GM23248 (cell line): ENCODE measurements around the gene REG3G. TPM values are rescaled to one million over a fixed set of nuclear protein-coding genes. Genes with fewer than 3 reads are reported as not detected.

Source experiments
- DNase-seq: peaks from one replicate; pipeline ENCODE4 v3.0.0-alpha.2; 2015
- H2AFZ ChIP-seq: fragments of 200-600 bp; sonication (generic); 2 replicates; pipeline ENCODE4 v1.6.1; 2016; ENCODE audit warnings: antibody characterized with exemption
- H3F3A ChIP-seq: fragments of 200-600 bp; sonication (generic); 2 replicates; pipeline ENCODE4 v1.6.1; 2016; ENCODE audit warnings: mild to moderate bottlenecking, antibody characterized with exemption, mixed run types; ENCODE audit not compliant: insufficient read depth
- H3K27ac ChIP-seq: fragments of 200-600 bp; sonication (generic); 2 replicates; pipeline ENCODE4 v1.5.1; 2016; ENCODE audit warnings: mild to moderate bottlenecking
- H3K27me3 ChIP-seq: fragments of 200-600 bp; sonication (generic); replicated peaks from 2 replicates; pipeline ENCODE4 v1.6.1; 2016; ENCODE audit warnings: mild to moderate bottlenecking; ENCODE audit not compliant: insufficient read depth
- H3K36me3 ChIP-seq: fragments of 200-600 bp; sonication (generic); 2 replicates; pipeline ENCODE4 v1.6.1; 2016; ENCODE audit warnings: low read depth, mild to moderate bottlenecking
- H3K4me1 ChIP-seq: fragments of 200-600 bp; sonication (generic); 2 replicates; pipeline ENCODE4 v1.6.1; 2016; ENCODE audit warnings: mild to moderate bottlenecking; ENCODE audit not compliant: insufficient read depth
- H3K4me2 ChIP-seq: fragments of 200-600 bp; sonication (generic); one replicate; pipeline ENCODE4 v1.6.1; 2016; ENCODE audit warnings: mild to moderate bottlenecking; ENCODE audit not compliant: unreplicated experiment
- H3K4me3 ChIP-seq: fragments of 200-600 bp; sonication (generic); 2 replicates; pipeline ENCODE4 v1.5.1; 2016; ENCODE audit warnings: mild to moderate bottlenecking
- H3K79me2 ChIP-seq: fragments of 200-600 bp; sonication (generic); 2 replicates; pipeline ENCODE4 v1.6.1; 2016; ENCODE audit warnings: mild to moderate bottlenecking; ENCODE audit not compliant: insufficient read depth
- H3K9ac ChIP-seq: fragments of 200-600 bp; sonication (generic); 2 replicates; pipeline ENCODE4 v1.6.1; 2016; ENCODE audit warnings: mild to moderate bottlenecking
- H3K9me2 ChIP-seq: fragments of 200-600 bp; sonication (generic); 2 replicates; pipeline ENCODE4 v1.6.1; 2016; ENCODE audit warnings: mixed run types, mild to moderate bottlenecking, moderate library complexity; ENCODE audit not compliant: insufficient read depth
- H3K9me3 ChIP-seq: fragments of 200-600 bp; sonication (generic); one replicate; pipeline ENCODE4 v1.6.1; 2017; ENCODE audit warnings: low read depth
- H4K20me1 ChIP-seq: fragments of 200-600 bp; sonication (generic); 2 replicates; pipeline ENCODE4 v1.6.0; 2016; ENCODE audit not compliant: insufficient read depth
- EZH2 ChIP-seq: fragments of 200-600 bp; sonication (generic); IDR thresholded peaks from 2 replicates; pipeline ENCODE4 v1.6.1; 2018; ENCODE audit warnings: antibody characterized with exemption, mild to moderate bottlenecking; ENCODE audit not compliant: insufficient read depth, poor library complexity, severe bottlenecking
- EZH2phosphoT487 ChIP-seq: fragments of 200-600 bp; sonication (generic); IDR thresholded peaks from 2 replicates; pipeline ENCODE4 v1.6.1; 2018; ENCODE audit warnings: antibody characterized with exemption, moderate library complexity, mild to moderate bottlenecking, low read depth; ENCODE audit not compliant: insufficient read depth
- WGBS, 2 experiments: methylation state at CpG; one replicate each; pipeline ENCODE4 v1.1.6; 2015 to 2017; ENCODE audit warnings: low lambda C conversion rate in 2 of 2, low coverage in 1 of 2; ENCODE audit errors: missing lambda C conversion rate in 2 of 2; 5-methylcytosine and 5-hydroxymethylcytosine counted together
- in situ Hi-C: fragments of 300-500 bp; cut with MboI; formaldehyde crosslinking; loops from 2 replicates; pipeline ENCODE4 v1.15.0; 2020
- polyA plus RNA-seq: library from polyadenylated mRNA; unstranded; fragments of >200 nt; fragmentation: Nextera tagmentation; extraction: Ambion mirVana; gene quantifications from 2 replicates; pipeline ENCODE4 v1.2.1, GENCODE V29; 2016
- total RNA-seq: library from RNA; depleted of rRNA; stranded (reverse); fragments of >200 nt; shearing (Covaris generic); gene quantifications from 2 replicates; pipeline ENCODE4 v1.2.3, GENCODE V29; 2014; rRNA removed

REG3G gene
- total and polyA plus RNA-seq, 2 experiments from 2014 or later, result not detected

- no peaks in the 10 kb centered on the region for H3K9me2 ChIP-seq
- H3K4me3 ChIP-seq, result no peak overlapping the region
- no peaks in the 10 kb centered on the region for H3K27me3 ChIP-seq
- no peaks in the 10 kb centered on the region for H3K4me1 ChIP-seq
- H3F3A ChIP-seq, result no peaks in the 10 kb centered on the region
- H3K9me3 ChIP-seq, result no peaks in the 10 kb centered on the region
- H3K4me2 ChIP-seq, result no peak overlapping the region
- no peaks in the 10 kb centered on the region for H3K79me2 ChIP-seq
- no peak for DNase-seq
- H3K36me3 ChIP-seq, result no peaks in the 10 kb centered on the region
- no peak overlapping the region for H3K27ac ChIP-seq
- WGBS, 2 experiments, result 6 to 14% methylated on average over 2 of the region's 2 CpGs
- no peaks in the 10 kb centered on the region for H4K20me1 ChIP-seq
- in situ Hi-C loops, result no loop called here
- no peak overlapping the region for H2AFZ ChIP-seq
- no peak overlapping the region for H3K9ac ChIP-seq
- TF ChIP-seq EZH2phosphoT487 (no peak), EZH2 (no peak)
These were observed 39.7 kb downstream of the REG3G start for GRCh38 chr2:79065201-79065600.

- DNase-seq, result no peak
- Histone ChIP-seq H4K20me1 (no peaks in the 10 kb centered on the region), H3K36me3 (no peaks in the 10 kb centered on the region), H3K27ac (no peak overlapping the region), H3K9ac (no peak overlapping the region), H3K9me3 (no peaks in the 10 kb centered on the region), H3K27me3 (no peaks in the 10 kb centered on the region), H3K4me3 (no peak overlapping the region), H3K4me2 (no peak overlapping the region), H3K79me2 (no peaks in the 10 kb centered on the region), H2AFZ (no peak overlapping the region), H3K9me2 (no peaks in the 10 kb centered on the region), H3F3A (no peaks in the 10 kb centered on the region), H3K4me1 (no peaks in the 10 kb centered on the region)
- in situ Hi-C loops, result no loop called here
- WGBS, 2 experiments, result 12 to 27% methylated on average over 2 of the region's 2 CpGs
- TF ChIP-seq EZH2 (no peak), EZH2phosphoT487 (no peak)
These were observed 45.6 kb downstream of the REG3G start for GRCh38 chr2:79071078-79071477.

Other genes starting within 250 kb of the REG3G start
- gene REG1B, start 62.3 kb downstream of the REG3G start, total RNA-seq, result not detected in 2 replicates
- gene REG1B, start 62.3 kb downstream of the REG3G start, polyA plus RNA-seq, result not detected in 2 replicates
- gene REG1A, start 94.8 kb downstream of the REG3G start, total RNA-seq, result not detected in 2 replicates
- gene REG1A, start 94.8 kb downstream of the REG3G start, polyA plus RNA-seq, result not detected in 2 replicates
- gene REG3A, start 134.1 kb downstream of the REG3G start, total RNA-seq, result not detected in 2 replicates
- not detected in 2 replicates for gene REG3A, start 134.1 kb downstream of the REG3G start, polyA plus RNA-seq